ENCODE results near the gene COCH. TPM values are rescaled to one million over a fixed set of nuclear protein-coding genes. Genes with fewer than 3 reads are reported as not detected.

Gene COCH
- total RNA-seq, 1 donor from 2014 or later: 29.0 TPM

DNA sequence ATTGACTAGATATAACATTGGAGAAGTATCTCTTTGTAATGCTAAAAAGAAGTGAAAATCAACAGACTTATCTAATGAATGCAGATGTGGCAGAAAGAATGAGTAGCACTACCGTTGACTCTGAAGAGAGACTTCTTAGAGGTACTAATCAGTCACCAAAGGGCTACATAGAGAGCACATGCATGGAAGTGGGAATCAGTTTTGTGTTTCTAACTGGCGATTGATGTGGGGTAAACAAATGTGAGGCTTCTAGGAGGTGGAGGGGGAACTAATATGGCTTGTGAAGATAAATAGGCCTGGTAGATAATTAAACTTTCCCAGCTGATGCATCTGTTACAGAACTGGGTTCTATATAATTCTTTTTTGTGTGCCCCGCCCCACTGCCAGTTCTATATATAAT lies 10.5 kb downstream of the COCH start:
- TF ChIP-seq, protein P1, sequence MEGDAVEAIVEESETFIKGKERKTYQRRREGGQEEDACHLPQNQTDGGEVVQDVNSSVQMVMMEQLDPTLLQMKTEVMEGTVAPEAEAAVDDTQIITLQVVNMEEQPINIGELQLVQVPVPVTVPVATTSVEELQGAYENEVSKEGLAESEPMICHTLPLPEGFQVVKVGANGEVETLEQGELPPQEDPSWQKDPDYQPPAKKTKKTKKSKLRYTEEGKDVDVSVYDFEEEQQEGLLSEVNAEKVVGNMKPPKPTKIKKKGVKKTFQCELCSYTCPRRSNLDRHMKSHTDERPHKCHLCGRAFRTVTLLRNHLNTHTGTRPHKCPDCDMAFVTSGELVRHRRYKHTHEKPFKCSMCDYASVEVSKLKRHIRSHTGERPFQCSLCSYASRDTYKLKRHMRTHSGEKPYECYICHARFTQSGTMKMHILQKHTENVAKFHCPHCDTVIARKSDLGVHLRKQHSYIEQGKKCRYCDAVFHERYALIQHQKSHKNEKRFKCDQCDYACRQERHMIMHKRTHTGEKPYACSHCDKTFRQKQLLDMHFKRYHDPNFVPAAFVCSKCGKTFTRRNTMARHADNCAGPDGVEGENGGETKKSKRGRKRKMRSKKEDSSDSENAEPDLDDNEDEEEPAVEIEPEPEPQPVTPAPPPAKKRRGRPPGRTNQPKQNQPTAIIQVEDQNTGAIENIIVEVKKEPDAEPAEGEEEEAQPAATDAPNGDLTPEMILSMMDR (IDR thresholded peaks at IDR 0.05; ENCODE audit: partially characterized antibody, unreplicated experiment): no peak
- H3K36me3 Mint-ChIP-seq (ENCODE audit: unreplicated experiment): no peaks in the 10 kb centered on the region
- H3K27ac Mint-ChIP-seq (ENCODE audit: unreplicated experiment): no peak overlapping the region
- H3K9me3 Mint-ChIP-seq (ENCODE audit: unreplicated experiment): no peaks in the 10 kb centered on the region
- DNase-seq: no peak
- peaks cover 3% of the 10 kb centered on the region for H3K27me3 Mint-ChIP-seq (ENCODE audit: unreplicated experiment)
- no peaks in the 10 kb centered on the region for H3K4me1 Mint-ChIP-seq (ENCODE audit: low read depth, unreplicated experiment)
- H3K4me3 Mint-ChIP-seq (ENCODE audit: unreplicated experiment): no peak overlapping the region

DNA sequence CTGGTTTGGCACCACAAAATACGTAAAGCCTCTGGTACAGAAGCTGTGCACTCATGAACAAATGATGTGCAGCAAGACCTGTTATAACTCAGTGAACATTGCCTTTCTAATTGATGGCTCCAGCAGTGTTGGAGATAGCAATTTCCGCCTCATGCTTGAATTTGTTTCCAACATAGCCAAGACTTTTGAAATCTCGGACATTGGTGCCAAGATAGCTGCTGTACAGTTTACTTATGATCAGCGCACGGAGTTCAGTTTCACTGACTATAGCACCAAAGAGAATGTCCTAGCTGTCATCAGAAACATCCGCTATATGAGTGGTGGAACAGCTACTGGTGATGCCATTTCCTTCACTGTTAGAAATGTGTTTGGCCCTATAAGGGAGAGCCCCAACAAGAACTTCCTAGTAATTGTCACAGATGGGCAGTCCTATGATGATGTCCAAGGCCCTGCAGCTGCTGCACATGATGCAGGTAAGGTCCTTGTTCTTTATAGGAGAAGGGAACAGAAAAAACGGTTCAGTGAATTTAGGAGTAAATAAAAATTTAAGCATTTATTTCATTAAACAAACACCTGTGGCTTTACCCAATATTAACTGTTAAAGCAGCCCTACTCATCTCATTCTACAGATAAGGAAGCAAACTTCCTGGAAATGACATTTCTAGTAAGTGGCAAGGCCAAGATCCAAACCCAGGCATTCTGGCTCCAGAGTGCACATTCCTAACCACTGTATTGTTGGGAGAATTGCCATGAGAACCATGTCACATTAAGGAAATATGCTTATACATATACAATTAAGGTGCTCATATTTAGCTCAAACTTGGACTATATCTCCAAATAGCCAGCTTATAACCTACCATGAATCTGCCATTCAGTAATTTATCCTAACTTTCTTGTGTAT lies 11.7 kb downstream of the COCH start:
- DNase-seq: no peak
- TF ChIP-seq, protein P1 (IDR thresholded peaks at IDR 0.05; ENCODE audit: partially characterized antibody, unreplicated experiment): no peak
- Mint-ChIP-seq H3K27ac (ENCODE audit: unreplicated experiment) (no peak overlapping the region), H3K4me1 (ENCODE audit: low read depth, unreplicated experiment) (no peaks in the 10 kb centered on the region), H3K36me3 (ENCODE audit: unreplicated experiment) (no peaks in the 10 kb centered on the region), H3K4me3 (ENCODE audit: unreplicated experiment) (no peak overlapping the region), H3K9me3 (ENCODE audit: unreplicated experiment) (no peaks in the 10 kb centered on the region), H3K27me3 (ENCODE audit: unreplicated experiment) (peaks cover 3% of the 10 kb centered on the region)

DNA sequence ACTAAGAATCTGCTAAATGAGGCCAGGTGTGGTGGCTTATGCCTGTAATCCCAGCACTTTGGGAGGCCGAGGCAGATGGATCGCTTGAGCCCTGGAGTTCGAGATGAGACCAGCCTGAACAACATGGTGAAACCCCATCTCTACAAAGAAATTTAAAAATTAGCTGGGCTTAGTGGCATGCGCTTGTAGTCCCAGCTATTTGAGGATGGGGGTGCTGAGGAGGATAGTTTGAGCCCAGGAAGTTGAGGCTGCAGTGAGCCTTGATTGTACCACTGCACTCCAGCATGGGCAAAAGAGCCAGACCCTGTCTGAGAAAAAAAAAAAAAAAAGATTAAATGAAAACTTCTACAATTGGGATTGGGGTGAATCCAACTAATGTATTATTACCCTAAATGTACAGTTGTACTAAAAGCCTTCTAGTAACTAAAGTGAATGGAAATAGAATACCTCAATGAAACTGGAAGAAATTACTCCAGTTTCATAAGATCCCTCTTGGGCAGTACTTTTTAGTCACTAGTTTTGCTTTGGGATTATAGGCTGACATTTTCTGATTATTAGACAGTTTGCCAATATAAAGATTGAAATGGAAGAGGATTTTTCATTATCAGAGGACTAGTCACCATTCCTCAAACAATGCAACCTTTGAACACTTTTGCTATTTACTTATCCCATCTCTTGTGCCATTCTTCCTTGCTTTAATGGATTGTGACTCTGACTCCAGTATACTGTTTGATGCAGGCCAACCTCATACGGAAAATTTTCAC lies 14.3 kb downstream of the COCH start:
- no peaks in the 10 kb centered on the region for H3K9me3 Mint-ChIP-seq (ENCODE audit: unreplicated experiment)
- H3K4me1 Mint-ChIP-seq (ENCODE audit: low read depth, unreplicated experiment): no peaks in the 10 kb centered on the region
- H3K27me3 Mint-ChIP-seq (ENCODE audit: unreplicated experiment): no peaks in the 10 kb centered on the region
- TF ChIP-seq, protein P1 (IDR thresholded peaks at IDR 0.05; ENCODE audit: partially characterized antibody, unreplicated experiment): no peak
- no peak for DNase-seq
- H3K36me3 Mint-ChIP-seq (ENCODE audit: unreplicated experiment): no peaks in the 10 kb centered on the region
- no peak overlapping the region for H3K27ac Mint-ChIP-seq (ENCODE audit: unreplicated experiment)
- H3K4me3 Mint-ChIP-seq (ENCODE audit: unreplicated experiment): no peak overlapping the region

DNA sequence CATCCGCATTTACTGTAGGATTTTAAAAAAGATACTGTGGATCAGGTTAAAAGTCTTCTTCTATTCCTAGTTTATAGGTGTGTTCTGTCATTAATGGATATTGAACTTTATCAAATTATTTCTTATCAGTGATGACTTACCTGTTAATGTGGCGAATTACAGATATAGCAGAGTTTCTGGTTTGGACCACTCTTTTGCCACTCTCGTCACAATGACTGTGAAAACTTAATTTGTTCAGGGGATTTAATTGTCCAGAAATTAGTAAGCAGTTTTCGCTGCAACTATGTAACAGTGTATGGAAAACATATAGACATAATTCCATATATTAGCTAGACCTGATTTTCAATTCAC lies 14.9 kb downstream of the COCH start:
- Mint-ChIP-seq H3K4me3 (ENCODE audit: unreplicated experiment) (no peak overlapping the region), H3K27ac (ENCODE audit: unreplicated experiment) (no peak overlapping the region), H3K4me1 (ENCODE audit: low read depth, unreplicated experiment) (no peaks in the 10 kb centered on the region), H3K27me3 (ENCODE audit: unreplicated experiment) (no peaks in the 10 kb centered on the region), H3K9me3 (ENCODE audit: unreplicated experiment) (no peaks in the 10 kb centered on the region), H3K36me3 (ENCODE audit: unreplicated experiment) (no peaks in the 10 kb centered on the region)
- DNase-seq: no peak
- TF ChIP-seq, protein P1 (IDR thresholded peaks at IDR 0.05; ENCODE audit: partially characterized antibody, unreplicated experiment): no peak

- peaks cover 4% of the 10 kb centered on the region for H3K36me3 Mint-ChIP-seq (ENCODE audit: unreplicated experiment)
- no peaks in the 10 kb centered on the region for H3K9me3 Mint-ChIP-seq (ENCODE audit: unreplicated experiment)
- no peak overlapping the region for H3K27ac Mint-ChIP-seq (ENCODE audit: unreplicated experiment)
- no peaks in the 10 kb centered on the region for H3K27me3 Mint-ChIP-seq (ENCODE audit: unreplicated experiment)
- DNase-seq: no peak
- no peak overlapping the region for H3K4me3 Mint-ChIP-seq (ENCODE audit: unreplicated experiment)
- H3K4me1 Mint-ChIP-seq (ENCODE audit: low read depth, unreplicated experiment): no peaks in the 10 kb centered on the region
- TF ChIP-seq, protein P1 (IDR thresholded peaks at IDR 0.05; ENCODE audit: partially characterized antibody, unreplicated experiment): no peak
Observed at GRCh38 chr14:30893819-30894218, 19.5 kb downstream of the COCH start.
